H1 (cell line): ENCODE measurements around the gene INO80C. TPM values are rescaled to one million over a fixed set of nuclear protein-coding genes. Genes with fewer than 3 reads are reported as not detected.
"Not testable (repeated sequence)": the region's sequence is repeated elsewhere in the genome, so short reads cannot be mapped to it uniquely, and the experiment has no call there.

ENCODE experiments used
- CTCF ChIA-PET: fragments of 300-600 bp; sonication (Branson Sonifier 250); formaldehyde crosslinking; loops from one replicate; lab custom pipeline; 2021; ENCODE audit not compliant: partially characterized antibody; lab: Charles Lee
- POLR2A ChIA-PET: fragments of 300-600 bp; sonication (Branson Sonifier 250); formaldehyde crosslinking; loops from one replicate; lab custom pipeline; 2021; ENCODE audit warnings: inconsistent platforms; ENCODE audit not compliant: partially characterized antibody; lab: Charles Lee
- DNase-seq, 2 experiments: peaks; one replicate each; pipeline versions ENCODE4 v3.0.0 to v3.0.0-alpha.2; 2010 to 2022; ENCODE audit warnings: low spot score in 2 of 2, low read depth in 1 of 2, mixed read lengths in 1 of 2
- FAIRE-seq: peaks from 2 replicates; lab custom pipeline; 2011; peaks lifted over from hg19 to GRCh38; lab: Jason Lieb, UNC
- H2AFZ ChIP-seq: 2 replicates; pipeline ENCODE4 v1.8.1; 2012; ENCODE audit warnings: low read length, inconsistent platforms
- H2AK5ac ChIP-seq: 2 replicates; pipeline ENCODE4 v1.6.1; 2013; ENCODE audit warnings: low read depth, low read length
- H2BK120ac ChIP-seq: replicated peaks from 2 replicates; pipeline ENCODE3; 2013; ENCODE audit warnings: low read depth, low read length, inconsistent platforms
- H2BK12ac ChIP-seq: 2 replicates; pipeline ENCODE4 v1.6.1; 2013; ENCODE audit warnings: low read depth, low read length
- H2BK15ac ChIP-seq: 2 replicates; pipeline ENCODE4 v1.6.1; 2013; ENCODE audit warnings: low read length
- H2BK20ac ChIP-seq: 2 replicates; pipeline ENCODE4 v1.6.1; 2013; ENCODE audit warnings: low read length
- H2BK5ac ChIP-seq: 2 replicates; pipeline ENCODE4 v1.6.1; 2013; ENCODE audit warnings: low read depth, low read length
- H3K14ac ChIP-seq: 2 replicates; pipeline ENCODE4 v1.6.1; 2013; ENCODE audit warnings: inconsistent platforms; ENCODE audit not compliant: insufficient read length
- H3K18ac ChIP-seq: 2 replicates; pipeline ENCODE4 v1.6.1; 2013; ENCODE audit warnings: low read length; ENCODE audit errors: extremely low read depth
- H3K23ac ChIP-seq: 2 replicates; pipeline ENCODE4 v1.6.1; 2013; ENCODE audit warnings: inconsistent platforms; ENCODE audit not compliant: insufficient read length
- H3K23me2 ChIP-seq: 2 replicates; pipeline ENCODE4 v1.6.1; 2013; ENCODE audit warnings: low read depth, low read length
- H3K27ac ChIP-seq: 2 replicates; pipeline ENCODE4 v1.6.1; 2011; ENCODE audit warnings: low read depth, low read length, inconsistent platforms
- H3K27me3 ChIP-seq, 4 experiments: replicated peaks in 1 of 4; 1 replicate in 1 of 4; 2 replicates in 3 of 4; pipeline versions ENCODE4 v1.6.1 to v1.8.1; 2011 to 2013; ENCODE audit warnings: low read length in 3 of 4, mild to moderate bottlenecking in 3 of 4, inconsistent platforms in 2 of 4, mixed read lengths in 2 of 4, moderate library complexity in 1 of 4; ENCODE audit not compliant: control insufficient read depth in 3 of 4, insufficient read depth in 3 of 4; ENCODE audit errors: extremely low read depth in 1 of 4
- H3K36me3 ChIP-seq, 4 experiments: 2 replicates each; pipeline versions ENCODE4 v1.6.1 to v1.8.1; 2011 to 2013; ENCODE audit warnings: mild to moderate bottlenecking in 4 of 4, low read length in 3 of 4, moderate library complexity in 2 of 4, control low read depth in 1 of 4, inconsistent platforms in 1 of 4; ENCODE audit not compliant: insufficient read depth in 4 of 4, control insufficient read depth in 2 of 4
- H3K4ac ChIP-seq: replicated peaks from 2 replicates; pipeline ENCODE3; 2013; ENCODE audit warnings: low read length, low read depth, mixed read lengths, inconsistent platforms; ENCODE audit not compliant: insufficient read length
- H3K4me1 ChIP-seq, 4 experiments: replicated peaks in 1 of 4; 1 replicate in 1 of 4; 2 replicates in 3 of 4; pipeline versions ENCODE4 v1.6.1 to v1.8.1; 2011 to 2013; ENCODE audit warnings: low read length in 3 of 4, inconsistent platforms in 2 of 4, mixed read lengths in 1 of 4; ENCODE audit not compliant: insufficient read depth in 4 of 4, control insufficient read depth in 3 of 4
- H3K4me2 ChIP-seq, 2 experiments: 2 replicates each; pipeline versions ENCODE4 v1.6.1 to v1.8.1; 2011 to 2013; ENCODE audit warnings: low read depth in 2 of 2, low read length in 2 of 2, control low read depth in 1 of 2, inconsistent platforms in 1 of 2, mild to moderate bottlenecking in 1 of 2; ENCODE audit not compliant: insufficient read depth in 1 of 2
- H3K4me3 ChIP-seq, 4 experiments: fragments of 200-600, 300-600 bp in 1 of 4; sonication (generic), shearing (Covaris generic), sonication (Bioruptor Twin) in 1 of 4; 2 replicates each; pipeline versions ENCODE4 v1.5.1 to v1.8.1; 2011 to 2016; ENCODE audit warnings: low read length in 4 of 4, low read depth in 3 of 4, control low read depth in 2 of 4, inconsistent platforms in 2 of 4, mild to moderate bottlenecking in 2 of 4, mixed read lengths in 1 of 4, moderate library complexity in 1 of 4; ENCODE audit not compliant: insufficient read depth in 2 of 4; ENCODE audit errors: extremely low read depth in 1 of 4
- H3K56ac ChIP-seq: replicated peaks from 2 replicates; pipeline ENCODE3; 2013; ENCODE audit warnings: low read depth, mild to moderate bottlenecking, mixed read lengths, low read length, inconsistent platforms; ENCODE audit not compliant: insufficient read length
- H3K79me1 ChIP-seq: 2 replicates; pipeline ENCODE4 v1.6.1; 2013; ENCODE audit warnings: low read depth, low read length, control low read depth
- H3K79me2 ChIP-seq, 2 experiments: 2 replicates each; pipeline versions ENCODE4 v1.6.1 to v1.8.1; 2012 to 2013; ENCODE audit warnings: low read length in 2 of 2, mild to moderate bottlenecking in 2 of 2, inconsistent platforms in 1 of 2; ENCODE audit not compliant: insufficient read depth in 2 of 2, control insufficient read depth in 1 of 2
- H3K9ac ChIP-seq, 4 experiments: replicated peaks in 1 of 4; 1 replicate in 1 of 4; 2 replicates in 3 of 4; pipeline versions ENCODE4 v1.6.1 to v1.8.1; 2011 to 2013; ENCODE audit warnings: low read depth in 3 of 4, low read length in 3 of 4, control low read depth in 2 of 4, mild to moderate bottlenecking in 2 of 4, moderate library complexity in 2 of 4, inconsistent platforms in 1 of 4; ENCODE audit errors: extremely low read depth in 1 of 4
- H3K9me3 ChIP-seq, 2 experiments: 2 replicates each; pipeline versions ENCODE4 v1.6.1 to v1.8.1; 2012 to 2013; ENCODE audit warnings: mild to moderate bottlenecking in 2 of 2, moderate library complexity in 2 of 2, control low read depth in 1 of 2, inconsistent platforms in 1 of 2, low read depth in 1 of 2, low read length in 1 of 2, mixed read lengths in 1 of 2; ENCODE audit not compliant: insufficient read depth in 2 of 2
- H4K20me1 ChIP-seq, 2 experiments: replicated peaks in 1 of 2; 2 replicates each; pipeline versions ENCODE3 to v1.8.1; 2011 to 2013; ENCODE audit warnings: inconsistent platforms in 2 of 2, low read length in 2 of 2, mild to moderate bottlenecking in 1 of 2; ENCODE audit not compliant: insufficient read depth in 2 of 2, control insufficient read depth in 1 of 2
- H4K5ac ChIP-seq: 2 replicates; pipeline ENCODE4 v1.6.1; 2013; ENCODE audit warnings: low read length, low read depth, mixed read lengths, inconsistent platforms; ENCODE audit not compliant: insufficient read length
- H4K8ac ChIP-seq: 2 replicates; pipeline ENCODE4 v1.8.0; 2013; ENCODE audit warnings: mild to moderate bottlenecking, moderate library complexity, low read length, inconsistent platforms; ENCODE audit not compliant: insufficient read depth; ENCODE audit errors: extremely low read depth
- H4K91ac ChIP-seq: replicated peaks from 2 replicates; pipeline ENCODE3; 2013; ENCODE audit warnings: low read length, mixed read lengths, inconsistent platforms; ENCODE audit not compliant: insufficient read length
- MAX ChIP-seq: IDR thresholded peaks from 2 replicates; pipeline ENCODE4 v1.6.1; 2012; ENCODE audit warnings: inconsistent platforms
- WGBS, 2 experiments: shearing (Covaris generic) in 1 of 2; methylation state at CpG; one replicate each; pipeline versions ENCODE4 v1.1.6 to v1.1.7; 2013 to 2015; ENCODE audit warnings: low lambda C conversion rate in 2 of 2, mixed read lengths in 2 of 2, inconsistent platforms in 1 of 2, low coverage in 1 of 2, missing lambda C conversion rate in 1 of 2; ENCODE audit not compliant: insufficient replicate concordance in 2 of 2, insufficient coverage in 1 of 2, insufficient read length in 1 of 2; ENCODE audit errors: extremely low coverage in 1 of 2, missing lambda C conversion rate in 1 of 2; 5-methylcytosine and 5-hydroxymethylcytosine counted together
- polyA plus RNA-seq, 7 experiments: library from polyadenylated mRNA; depleted of rRNA in 3 of 7; stranded (reverse) in 5 of 7; unstranded in 2 of 7; fragments of >200 nt in 5 of 7; fragments of 200-250 nt in 2 of 7; gene quantifications; 1 replicate in 5 of 7; 2 replicates in 1 of 7; 4 replicates in 1 of 7; pipeline versions ENCODE4 v1.2.1 to v1.2.3, GENCODE V29; 2011 to 2013; ENCODE audit warnings: missing spikeins in 2 of 7, mixed read lengths in 2 of 7
- total RNA-seq: library from RNA; stranded (reverse); fragmentation: NEBNext Ultra II Directional; extraction: Animal tissue kit (Norgen Biotek cat#: 25700); gene quantifications from 2 replicates; pipeline ENCODE4 v1.2.1, GENCODE V29; 2021

INO80C gene
- total and polyA plus RNA-seq, 2 of the 8 experiments (the other 6 are each of a cell fraction or from before 2014, with no cell fraction given), result 30.1 to 48.9 TPM

- not testable (repeated sequence) for H3K79me1 ChIP-seq, H3K9ac ChIP-seq, H3K23ac ChIP-seq, H2BK15ac ChIP-seq, H3K14ac ChIP-seq, H3K27me3 ChIP-seq, H3K4ac ChIP-seq, H2AK5ac ChIP-seq, H3K36me3 ChIP-seq, H4K20me1 ChIP-seq, H3K56ac ChIP-seq, H3K23me2 ChIP-seq, H4K8ac ChIP-seq, H3K9me3 ChIP-seq, H2AFZ ChIP-seq
- Histone ChIP-seq H4K5ac (peak overlapping the region; percentile 75), H2BK5ac (peak overlapping the region; percentile 85; the same call in 1 of the 2 replicates), H2BK12ac (peak overlapping the region; percentile 42; the same call in 1 of the 2 replicates), H4K91ac (peak overlapping the region; percentile 15), H3K18ac (peak overlapping the region; percentile 79), H3K4me2 (peak overlapping the region; percentile 52 to 72; a peak in 3 of 4 replicates), H2BK120ac (peak overlapping the region; percentile 60), H3K79me2 (peaks cover 4 to 86% of the 10 kb centered on the region in 2 experiments; a peak in 2 of 4 replicates), H3K27ac (peak overlapping the region; percentile 65), H2BK20ac (peak overlapping the region; percentile 94; the same call in 1 of the 2 replicates), H3K4me1 (peaks cover 10 to 36% (median 27%) of the 10 kb centered on the region in 4 experiments), H3K4me3 (peak overlapping the region in 2 of 4 experiments; percentile 9 to 44; a peak in 2 of 8 replicates)
- peak; percentile 68 for FAIRE-seq
- peak in 1 of 2 experiments; percentile 73 for DNase-seq
- 0 out of 2 replicates have a peak, but pooled peaks have one; percentile 9 for TF ChIP-seq MAX
- ChIA-PET CTCF (interaction anchor here (1.5 kb wide), 1 partner anchor 79 kb away, joined by 3 read pairs; no protein-coding TSS in a partner anchor), POLR2A (interaction anchor here (0.9 to 1.1 kb wide), 4 partner anchors 10 to 94 kb away, joined by 3 read pairs; partner anchors contain the start of genes GALNT1 and INO80C)
- 25% methylated on average over 2 of the region's 2 CpGs; no CpG with 5 or more reads in 1 of the 2 experiments for WGBS, 2 experiments
Measured at GRCh38 chr18:35488396-35488795, 9.4 kb downstream of the INO80C start.
